Stimulated activated naive CD8-positive, alpha-beta T cell treated with anti-CD3 and anti-CD28 coated beads, Interleukin-15, amount 100 ng/mL, for 72 hours (primary cell): ENCODE data around the gene NEK6.
A peak's percentile ranks its signal among the peaks of the same experiment; 100 is the strongest.

Experiments
- ATAC-seq: fragments of 150-1000 bp; cut with Tn5 transposase; 2 replicates; pipeline ENCODE4 v1.10.0; 2021; ENCODE audit warnings: mild to moderate bottlenecking, moderate library complexity
- DNase-seq, 2 donors: peaks; one replicate each; pipeline ENCODE4 v3.0.0; 2021 to 2022
- H3K27ac Mint-ChIP-seq, 2 donors: one replicate each; pipeline ENCODE4 v1.8.0; 2022; ENCODE audit warnings: mild to moderate bottlenecking in 2 of 2, mixed read lengths in 2 of 2, moderate library complexity in 2 of 2
- H3K27me3 Mint-ChIP-seq: one replicate; pipeline ENCODE4 v1.8.0; 2022; ENCODE audit warnings: mixed read lengths
- H3K4me1 Mint-ChIP-seq: one replicate; pipeline ENCODE4 v1.8.0; 2022; ENCODE audit warnings: mild to moderate bottlenecking, mixed read lengths
- H3K4me3 Mint-ChIP-seq, 2 donors: one replicate each; pipeline ENCODE4 v1.8.0; 2022; ENCODE audit warnings: mild to moderate bottlenecking in 2 of 2, mixed read lengths in 2 of 2, moderate library complexity in 1 of 2
- H3K9me3 Mint-ChIP-seq, 2 donors: one replicate each; pipeline ENCODE4 v1.8.0; 2022; ENCODE audit warnings: mixed read lengths in 2 of 2

NEK6 gene

GRCh38 chr9:124376329-124376728, 118.6 kb downstream of the NEK6 start:
- H3K4me3 Mint-ChIP-seq, result no peak overlapping the region
- H3K27ac Mint-ChIP-seq, result no peak overlapping the region
- no peak for ATAC-seq
- H3K4me1 Mint-ChIP-seq, result peaks cover 21% of the 10 kb centered on the region
- no peaks in the 10 kb centered on the region for H3K27me3 Mint-ChIP-seq
- H3K9me3 Mint-ChIP-seq, result no peaks in the 10 kb centered on the region
- no peak for DNase-seq

DNA sequence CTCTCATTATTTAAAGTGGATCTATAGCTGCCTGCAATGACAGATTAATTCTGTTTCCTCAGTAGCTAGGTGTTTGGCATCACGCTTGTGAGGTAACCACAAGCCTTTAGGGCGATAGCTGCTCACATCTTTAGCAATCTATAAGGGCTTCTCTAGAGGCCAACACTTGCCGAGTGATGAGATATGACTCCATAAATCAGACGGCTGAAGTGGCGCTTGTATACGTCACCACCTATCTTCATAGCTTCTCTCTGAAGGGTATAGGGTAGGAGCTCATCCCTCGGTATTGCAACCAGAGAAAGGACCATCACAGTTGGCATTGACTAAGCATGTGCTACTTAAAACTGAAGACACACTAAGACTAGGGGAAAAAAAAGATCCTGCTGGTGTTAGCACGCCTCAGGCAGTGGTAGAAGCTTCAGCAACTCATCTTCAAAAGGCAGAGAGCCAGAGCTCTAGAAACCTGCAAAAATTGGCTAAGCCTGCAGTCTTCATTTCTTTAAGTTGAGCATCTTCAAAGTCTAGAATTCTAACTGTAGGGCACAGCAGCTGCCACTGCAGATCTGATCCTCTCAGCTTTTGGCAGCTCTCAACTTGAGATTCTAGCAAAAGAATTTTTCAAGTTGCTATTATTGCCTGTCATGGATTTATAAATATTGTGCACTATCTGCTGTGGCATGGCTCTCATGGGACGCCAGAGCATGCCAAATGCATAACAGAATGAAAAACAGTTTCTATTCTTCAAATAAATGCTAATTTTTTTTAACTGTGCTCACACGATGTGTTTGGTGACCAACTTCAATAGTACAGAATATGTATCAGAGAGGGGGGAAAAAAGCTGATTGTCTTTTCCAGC, 120.0 kb downstream of the NEK6 start:
- ATAC-seq, result no peak
- DNase-seq, result no peak
- no peak overlapping the region for H3K27ac Mint-ChIP-seq
- no peaks in the 10 kb centered on the region for H3K9me3 Mint-ChIP-seq
- peaks cover 15% of the 10 kb centered on the region for H3K4me1 Mint-ChIP-seq
- H3K4me3 Mint-ChIP-seq, result no peak overlapping the region
- no peaks in the 10 kb centered on the region for H3K27me3 Mint-ChIP-seq

- no peak overlapping the region for H3K4me3 Mint-ChIP-seq
Observed at GRCh38 chr9:124381170-124381945, 123.6 kb downstream of the NEK6 start.

GRCh38 chr9:124384210-124384609, 126.5 kb downstream of the NEK6 start:
- H3K4me3 Mint-ChIP-seq, result no peak overlapping the region
- DNase-seq (no peak), ATAC-seq (no peak)
- H3K9me3 Mint-ChIP-seq, result no peaks in the 10 kb centered on the region
- no peak overlapping the region for H3K27ac Mint-ChIP-seq
- no peaks in the 10 kb centered on the region for H3K27me3 Mint-ChIP-seq
- H3K4me1 Mint-ChIP-seq, result peaks cover 32% of the 10 kb centered on the region

More at GRCh38 chr9:124381170-124381945, 123.6 kb downstream of the NEK6 start:
- Mint-ChIP-seq H3K4me1 (peaks cover 17% of the 10 kb centered on the region), H3K27me3 (no peaks in the 10 kb centered on the region), H3K9me3 (no peaks in the 10 kb centered on the region), H3K27ac (peak overlapping the region; percentile 26 to 60)
- ATAC-seq (peak; percentile 81), DNase-seq (no peak)

DNA sequence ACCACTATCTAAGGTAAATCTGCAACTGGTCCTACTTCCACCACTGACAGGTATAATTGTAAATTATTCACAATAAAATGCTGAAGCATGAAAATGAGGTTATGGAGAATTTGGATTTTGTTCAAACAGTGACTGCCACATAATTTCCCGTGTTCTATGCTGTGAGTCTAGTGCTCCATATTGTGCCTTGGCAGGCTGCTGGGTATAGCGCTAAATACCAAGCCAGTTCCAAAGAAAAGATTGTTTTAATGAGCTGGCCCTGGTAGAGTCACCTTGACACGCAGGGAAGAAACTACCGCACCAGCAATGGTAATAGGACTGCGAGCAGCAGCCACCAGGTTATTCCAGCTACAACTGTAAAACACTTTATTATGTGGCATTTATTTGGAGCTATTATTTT, 127.1 kb downstream of the NEK6 start:
- H3K27me3 Mint-ChIP-seq, result no peaks in the 10 kb centered on the region
- ATAC-seq (no peak), DNase-seq (no peak)
- H3K27ac Mint-ChIP-seq, result no peak overlapping the region
- H3K9me3 Mint-ChIP-seq, result no peaks in the 10 kb centered on the region
- H3K4me1 Mint-ChIP-seq, result peaks cover 38% of the 10 kb centered on the region
- no peak overlapping the region for H3K4me3 Mint-ChIP-seq

GRCh38 chr9:124385623-124386022, 127.9 kb downstream of the NEK6 start:
- H3K27me3 Mint-ChIP-seq, result no peaks in the 10 kb centered on the region
- no peak for DNase-seq
- no peak for ATAC-seq
- H3K4me1 Mint-ChIP-seq, result peaks cover 44% of the 10 kb centered on the region
- no peak overlapping the region for H3K4me3 Mint-ChIP-seq
- H3K27ac Mint-ChIP-seq, result peak overlapping the region in 1 of 2 donors; percentile 7
- no peaks in the 10 kb centered on the region for H3K9me3 Mint-ChIP-seq

GRCh38 chr9:124386201-124386600, 128.5 kb downstream of the NEK6 start:
- no peak overlapping the region for H3K27ac Mint-ChIP-seq
- no peaks in the 10 kb centered on the region for H3K27me3 Mint-ChIP-seq

GRCh38 chr9:124388275-124389048, 130.7 kb downstream of the NEK6 start:
- Mint-ChIP-seq H3K27ac (no peak overlapping the region), H3K9me3 (no peaks in the 10 kb centered on the region), H3K27me3 (no peaks in the 10 kb centered on the region), H3K4me1 (peaks cover 48% of the 10 kb centered on the region), H3K4me3 (no peak overlapping the region)
- DNase-seq, result no peak
- ATAC-seq, result no peak

More at GRCh38 chr9:124386201-124386600, 128.5 kb downstream of the NEK6 start:
- no peak for ATAC-seq
- Mint-ChIP-seq H3K9me3 (no peaks in the 10 kb centered on the region), H3K4me1 (peaks cover 45% of the 10 kb centered on the region), H3K4me3 (no peak overlapping the region)
- DNase-seq, result no peak

DNA sequence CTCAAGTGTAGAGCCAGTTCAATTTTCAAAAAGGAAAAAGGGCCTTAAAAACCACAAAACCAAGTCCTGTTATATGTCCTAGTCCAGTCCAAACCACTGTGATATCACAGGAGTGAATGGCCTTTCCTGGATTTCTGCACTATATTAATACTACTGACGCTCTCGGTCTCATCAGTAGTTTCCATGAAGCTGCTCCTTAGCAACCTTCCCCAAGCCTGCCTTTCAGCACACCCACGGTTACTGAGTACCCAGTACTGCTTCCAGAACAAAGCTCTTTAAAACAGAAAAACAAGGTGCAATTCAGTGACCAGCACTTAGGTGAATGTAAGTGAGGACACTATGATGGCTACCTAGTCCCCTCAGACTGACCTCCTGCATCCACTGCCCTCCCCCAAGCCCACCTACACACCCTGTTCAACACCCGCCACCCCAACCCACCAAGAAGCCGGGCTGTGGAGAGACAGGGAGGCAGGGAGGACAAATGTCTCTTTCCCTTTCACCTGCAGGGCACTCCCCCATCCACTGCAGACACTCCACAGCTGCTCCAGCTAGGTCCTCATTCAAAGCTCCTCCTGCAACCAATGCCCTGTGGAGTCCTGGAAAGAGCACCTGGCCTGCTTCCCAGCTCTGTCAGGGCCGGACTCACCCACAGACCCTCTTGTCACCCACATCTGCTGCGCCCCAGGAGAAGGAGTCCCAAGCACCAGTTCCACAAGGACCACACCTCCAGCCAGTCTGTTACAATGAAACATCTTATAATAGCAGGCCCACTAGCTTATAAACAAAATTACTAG, 131.6 kb downstream of the NEK6 start:
- H3K9me3 Mint-ChIP-seq, result no peaks in the 10 kb centered on the region
- DNase-seq, result no peak
- H3K4me3 Mint-ChIP-seq, result no peak overlapping the region
- no peaks in the 10 kb centered on the region for H3K27me3 Mint-ChIP-seq
- peaks cover 54% of the 10 kb centered on the region for H3K4me1 Mint-ChIP-seq
- H3K27ac Mint-ChIP-seq, result peak overlapping the region; percentile 63 to 67
- ATAC-seq, result no peak

- Mint-ChIP-seq H3K4me1 (peaks cover 62% of the 10 kb centered on the region), H3K9me3 (no peaks in the 10 kb centered on the region), H3K4me3 (no peak overlapping the region), H3K27me3 (no peaks in the 10 kb centered on the region), H3K27ac (no peak overlapping the region)
- ATAC-seq, result no peak
- DNase-seq, result no peak
Observed at GRCh38 chr9:124390794-124391658, 133.3 kb downstream of the NEK6 start.

DNA sequence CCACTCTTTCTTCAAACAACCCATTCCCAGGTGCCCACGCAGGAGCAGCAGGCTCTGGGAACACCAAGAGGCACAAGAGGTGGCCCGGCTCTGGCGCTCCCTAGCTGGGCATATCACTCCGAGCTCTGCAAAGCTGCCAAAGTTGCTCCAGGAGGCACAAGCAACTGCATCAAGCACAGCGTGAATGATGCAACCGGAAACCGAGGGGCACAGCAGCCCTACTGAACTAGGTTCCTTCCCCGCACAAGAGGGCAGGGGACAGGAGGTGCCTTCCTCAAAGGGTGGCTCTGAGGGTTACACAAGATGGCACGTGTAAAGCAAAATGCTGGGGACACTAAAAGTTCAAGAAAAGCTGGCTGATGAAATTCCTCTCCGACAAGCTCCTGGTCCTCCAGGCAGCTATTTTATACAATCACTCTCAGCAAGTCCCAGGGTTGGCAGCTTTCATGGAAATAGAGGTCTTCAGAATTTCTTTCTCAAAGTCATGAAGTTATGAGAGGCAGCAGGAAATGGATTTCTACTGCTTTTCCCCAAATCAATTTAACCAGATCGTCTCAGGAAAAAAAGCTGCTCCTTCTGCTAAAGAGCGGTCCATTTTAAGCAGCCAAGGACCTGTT, 134.6 kb downstream of the NEK6 start:
- Mint-ChIP-seq H3K9me3 (no peaks in the 10 kb centered on the region), H3K4me1 (peaks cover 67% of the 10 kb centered on the region), H3K27ac (no peak overlapping the region), H3K27me3 (no peaks in the 10 kb centered on the region), H3K4me3 (no peak overlapping the region)
- no peak for ATAC-seq
- no peak for DNase-seq

DNA sequence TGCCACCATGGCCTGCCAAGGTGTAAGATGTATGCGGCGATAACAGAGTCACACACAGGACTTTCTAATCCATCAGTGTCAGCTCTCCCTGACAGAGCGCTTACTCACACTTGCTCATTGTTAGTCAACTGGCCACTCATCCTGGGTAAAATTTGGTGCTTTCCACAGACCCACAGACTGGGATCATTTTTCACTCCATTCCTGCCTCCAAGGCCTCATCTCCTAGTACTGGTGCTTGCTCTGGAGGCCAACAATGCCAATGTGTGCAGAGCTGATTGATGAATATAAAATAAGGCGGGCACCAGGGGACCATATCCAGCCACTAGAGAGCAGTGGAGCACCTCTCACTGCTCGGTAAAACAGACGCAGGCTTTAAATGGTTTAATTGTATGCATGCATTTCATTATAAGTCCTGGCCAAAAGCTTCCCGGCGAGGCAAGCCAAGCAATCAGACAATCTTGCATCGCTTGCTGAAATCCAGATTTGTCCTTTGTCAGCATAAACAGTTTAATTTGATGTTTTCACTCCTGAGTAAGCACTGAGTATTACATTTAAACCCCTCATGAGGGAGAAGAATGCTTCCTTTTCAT, 135.2 kb downstream of the NEK6 start:
- ATAC-seq, result no peak
- peaks cover 61% of the 10 kb centered on the region for H3K4me1 Mint-ChIP-seq
- no peak overlapping the region for H3K4me3 Mint-ChIP-seq
- H3K9me3 Mint-ChIP-seq, result no peaks in the 10 kb centered on the region
- peak overlapping the region in 1 of 2 donors; percentile 67 for H3K27ac Mint-ChIP-seq
- no peaks in the 10 kb centered on the region for H3K27me3 Mint-ChIP-seq
- no peak for DNase-seq

- Mint-ChIP-seq H3K4me3 (no peak overlapping the region), H3K4me1 (peaks cover 55% of the 10 kb centered on the region), H3K27me3 (no peaks in the 10 kb centered on the region), H3K9me3 (no peaks in the 10 kb centered on the region), H3K27ac (peak overlapping the region in 1 of 2 donors; percentile 70)
- DNase-seq (no peak), ATAC-seq (peak; percentile 93)
Observed at GRCh38 chr9:124394167-124394566, 136.4 kb downstream of the NEK6 start.
